B cell (primary cell): ENCODE measurements around the gene PCDHB7.
A peak's percentile ranks its signal among the peaks of the same experiment; 100 is the strongest.

Source experiments
- EZH2 ChIP-seq: IDR thresholded peaks from 2 replicates; pipeline ENCODE4 v1.6.1; 2012; ENCODE audit warnings: borderline replicate concordance, low read depth, mild to moderate bottlenecking, moderate library complexity, low read length; ENCODE audit not compliant: insufficient read depth, poor library complexity, severe bottlenecking
- TF ChIP-seq, protein P1 (sequence below): fragments of 200-600 bp; IDR thresholded peaks from one replicate; pipeline ENCODE4 v1.8.0; 2022; ENCODE audit warnings: antibody characterized with exemption, mild to moderate bottlenecking

DNA sequence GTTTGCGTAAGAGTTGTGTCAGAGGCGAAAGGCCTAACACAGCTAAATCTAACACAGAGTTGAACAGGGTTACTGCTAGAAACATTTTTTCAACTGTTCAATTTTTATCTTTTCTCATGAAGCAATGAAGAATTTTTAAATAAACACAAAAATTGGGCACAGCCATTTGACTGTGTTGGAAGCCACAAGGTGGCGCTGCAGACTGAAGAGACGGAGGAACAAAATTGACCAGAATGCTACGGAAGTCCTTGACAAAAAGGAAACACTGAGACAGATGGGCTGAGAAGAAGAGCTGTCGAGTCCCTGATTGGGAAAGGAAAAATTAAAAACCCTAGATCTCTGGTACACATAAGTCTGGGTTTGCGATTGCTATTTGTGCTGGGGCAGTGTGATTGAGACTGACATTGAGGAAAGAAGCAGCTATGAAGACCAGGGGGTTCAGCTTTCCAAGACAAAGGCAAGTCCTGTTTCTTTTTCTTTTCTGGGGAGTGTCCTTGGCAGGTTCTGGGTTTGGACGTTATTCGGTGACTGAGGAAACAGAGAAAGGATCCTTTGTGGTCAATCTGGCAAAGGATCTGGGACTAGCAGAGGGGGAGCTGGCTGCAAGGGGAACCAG is 14.6 kb downstream of the PCDHB7 start, which contains the start of gene PCDHB9:
- TF ChIP-seq, protein P1, sequence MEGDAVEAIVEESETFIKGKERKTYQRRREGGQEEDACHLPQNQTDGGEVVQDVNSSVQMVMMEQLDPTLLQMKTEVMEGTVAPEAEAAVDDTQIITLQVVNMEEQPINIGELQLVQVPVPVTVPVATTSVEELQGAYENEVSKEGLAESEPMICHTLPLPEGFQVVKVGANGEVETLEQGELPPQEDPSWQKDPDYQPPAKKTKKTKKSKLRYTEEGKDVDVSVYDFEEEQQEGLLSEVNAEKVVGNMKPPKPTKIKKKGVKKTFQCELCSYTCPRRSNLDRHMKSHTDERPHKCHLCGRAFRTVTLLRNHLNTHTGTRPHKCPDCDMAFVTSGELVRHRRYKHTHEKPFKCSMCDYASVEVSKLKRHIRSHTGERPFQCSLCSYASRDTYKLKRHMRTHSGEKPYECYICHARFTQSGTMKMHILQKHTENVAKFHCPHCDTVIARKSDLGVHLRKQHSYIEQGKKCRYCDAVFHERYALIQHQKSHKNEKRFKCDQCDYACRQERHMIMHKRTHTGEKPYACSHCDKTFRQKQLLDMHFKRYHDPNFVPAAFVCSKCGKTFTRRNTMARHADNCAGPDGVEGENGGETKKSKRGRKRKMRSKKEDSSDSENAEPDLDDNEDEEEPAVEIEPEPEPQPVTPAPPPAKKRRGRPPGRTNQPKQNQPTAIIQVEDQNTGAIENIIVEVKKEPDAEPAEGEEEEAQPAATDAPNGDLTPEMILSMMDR, result peak; percentile 47
- TF ChIP-seq EZH2, result no peak
